DMS153 treated with DMSO at 0.1 percent for 48 hours (cell line): ENCODE measurements around the gene AREL1.

Experiments
- DNase-seq: peaks from one replicate; lab custom pipeline; 2025; ENCODE audit not compliant: unreplicated experiment; lab: John Stamatoyannopoulos, UW

Gene AREL1

DNA sequence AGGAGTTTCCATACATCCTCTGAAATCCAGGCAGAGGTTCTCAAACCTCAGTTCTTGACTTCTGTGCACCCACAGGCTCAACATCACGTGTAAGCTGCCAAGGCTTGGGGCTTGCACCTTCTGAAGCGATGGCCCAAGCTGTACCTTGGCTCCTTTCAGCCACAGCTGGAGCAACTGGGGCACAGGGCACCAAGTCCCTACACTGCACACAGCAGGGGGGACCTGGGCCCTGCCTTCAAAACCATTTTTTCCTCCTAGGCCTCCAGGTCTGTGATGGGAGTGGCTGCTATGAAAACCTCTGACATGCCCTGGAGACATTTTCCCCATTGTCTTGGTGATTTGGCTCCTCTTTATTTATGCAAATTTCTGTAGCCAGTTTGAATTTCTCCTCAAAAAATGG is 10.6 kb downstream of the AREL1 start:
- DNase-seq: no peak

DNA sequence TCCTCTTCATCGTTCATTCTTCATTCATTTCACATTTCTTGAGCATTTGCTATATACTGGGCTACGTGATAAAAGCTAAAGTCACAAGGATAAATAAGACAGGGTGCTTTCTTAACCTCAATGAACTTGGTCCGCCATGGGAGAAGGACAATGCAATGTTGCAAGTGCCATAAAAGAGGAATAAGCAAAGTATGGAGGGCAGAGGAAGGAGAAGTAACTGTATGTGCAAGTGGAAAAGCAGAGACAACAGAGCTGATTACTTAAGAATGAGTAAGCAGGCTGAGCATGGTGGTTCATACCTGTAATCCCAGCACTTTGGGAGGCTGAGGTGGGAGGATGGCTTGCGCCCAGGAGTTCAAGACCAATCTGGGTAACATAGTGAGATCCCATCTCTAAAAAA is 14.4 kb downstream of the AREL1 start:
- DNase-seq: no peak

- no peak for DNase-seq
Observed at GRCh38 chr14:74697976-74698375, 14.9 kb downstream of the AREL1 start.

- DNase-seq: no peak
Observed at GRCh38 chr14:74697543-74697942, 15.3 kb downstream of the AREL1 start.

GRCh38 chr14:74697011-74697410 is 15.9 kb downstream of the AREL1 start:
- DNase-seq: no peak

GRCh38 chr14:74695406-74695805 is 17.5 kb downstream of the AREL1 start:
- DNase-seq: no peak

GRCh38 chr14:74693191-74693590 is 19.7 kb downstream of the AREL1 start:
- no peak for DNase-seq

DNA sequence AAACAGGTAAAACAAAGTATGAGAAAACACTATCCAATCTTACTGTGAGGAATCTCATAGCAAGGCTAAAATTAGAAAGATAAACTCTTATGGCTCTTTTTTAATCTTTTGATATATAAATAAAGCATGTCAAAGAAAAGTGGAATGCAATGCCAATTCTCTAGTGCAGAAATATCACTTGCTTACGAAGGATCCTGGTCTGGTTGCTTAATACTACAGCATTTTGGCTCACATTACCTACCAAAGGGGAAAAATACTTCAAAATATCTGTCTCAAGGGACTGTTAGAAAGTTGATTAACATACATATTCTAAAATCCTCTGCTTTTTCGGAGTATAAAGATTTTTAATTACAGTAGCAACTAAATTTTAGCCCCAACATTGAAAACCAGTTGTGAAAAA is 21.4 kb downstream of the AREL1 start:
- DNase-seq: no peak

- no peak for DNase-seq
Observed at GRCh38 chr14:74685921-74686678, 26.8 kb downstream of the AREL1 start.

DNA sequence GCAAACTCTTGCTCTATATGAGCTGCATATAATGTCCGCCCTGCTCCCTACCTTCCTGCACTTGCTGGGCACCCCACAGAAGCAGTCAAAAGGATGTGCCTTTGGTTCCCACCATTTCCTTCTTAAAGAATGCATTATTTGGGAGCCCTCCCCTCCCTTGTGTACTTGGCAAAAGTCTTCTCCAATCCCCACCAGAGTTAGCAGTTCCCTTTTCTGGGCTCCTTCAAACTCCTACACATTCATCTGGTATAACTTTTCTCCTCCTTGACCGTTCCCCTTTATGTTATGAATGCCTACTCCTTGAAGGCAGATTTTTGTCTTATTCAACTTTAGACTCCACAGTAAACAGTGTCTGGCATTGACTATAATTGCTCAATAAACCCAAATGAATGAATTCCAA is 27.8 kb downstream of the AREL1 start:
- no peak for DNase-seq

- no peak for DNase-seq
Observed at GRCh38 chr14:74684434-74684833, 28.4 kb downstream of the AREL1 start.

- no peak for DNase-seq
Observed at GRCh38 chr14:74683406-74683805, 29.5 kb downstream of the AREL1 start.

GRCh38 chr14:74682169-74682952 is 30.5 kb downstream of the AREL1 start:
- no peak for DNase-seq

- no peak for DNase-seq
Observed at GRCh38 chr14:74675219-74675618, 37.7 kb downstream of the AREL1 start.

DNA sequence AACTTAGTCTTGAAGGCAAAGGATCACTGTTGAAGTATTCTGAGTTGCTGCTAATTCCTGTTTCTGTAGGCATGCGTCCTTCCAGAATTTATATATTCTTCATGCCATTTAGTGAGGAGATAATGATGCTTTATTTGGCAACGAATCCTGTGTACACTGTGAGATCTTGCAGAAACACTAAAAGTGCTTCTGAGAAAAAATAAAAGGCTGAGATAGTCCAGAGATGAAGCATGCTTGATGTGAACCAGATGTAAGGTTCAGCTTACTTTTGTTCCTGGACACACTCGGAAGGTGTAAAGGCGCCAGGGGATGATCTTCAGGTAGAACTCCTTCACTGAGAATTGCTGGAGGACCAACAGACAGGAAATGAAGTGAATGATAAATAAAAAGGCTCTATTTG is 39.1 kb downstream of the AREL1 start:
- no peak for DNase-seq

DNA sequence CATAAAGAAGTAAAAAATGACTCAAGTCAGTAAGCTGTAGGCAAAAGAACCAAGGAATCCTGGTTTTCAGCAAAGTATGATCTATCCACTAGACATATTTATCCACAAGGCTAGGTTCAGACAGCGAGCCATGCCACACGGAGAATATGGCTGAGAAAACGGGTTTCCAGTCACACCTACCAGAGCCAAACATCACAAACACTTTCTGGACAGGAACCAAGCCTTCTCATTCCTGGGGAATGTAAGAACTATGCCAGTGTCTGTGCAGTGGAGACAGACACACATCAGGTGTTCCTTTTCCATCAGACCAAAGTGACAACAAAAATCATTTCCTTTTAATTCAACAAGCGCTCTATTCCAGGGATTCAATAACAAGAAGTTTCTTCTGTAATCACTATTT is 41.1 kb downstream of the AREL1 start:
- no peak for DNase-seq

DNA sequence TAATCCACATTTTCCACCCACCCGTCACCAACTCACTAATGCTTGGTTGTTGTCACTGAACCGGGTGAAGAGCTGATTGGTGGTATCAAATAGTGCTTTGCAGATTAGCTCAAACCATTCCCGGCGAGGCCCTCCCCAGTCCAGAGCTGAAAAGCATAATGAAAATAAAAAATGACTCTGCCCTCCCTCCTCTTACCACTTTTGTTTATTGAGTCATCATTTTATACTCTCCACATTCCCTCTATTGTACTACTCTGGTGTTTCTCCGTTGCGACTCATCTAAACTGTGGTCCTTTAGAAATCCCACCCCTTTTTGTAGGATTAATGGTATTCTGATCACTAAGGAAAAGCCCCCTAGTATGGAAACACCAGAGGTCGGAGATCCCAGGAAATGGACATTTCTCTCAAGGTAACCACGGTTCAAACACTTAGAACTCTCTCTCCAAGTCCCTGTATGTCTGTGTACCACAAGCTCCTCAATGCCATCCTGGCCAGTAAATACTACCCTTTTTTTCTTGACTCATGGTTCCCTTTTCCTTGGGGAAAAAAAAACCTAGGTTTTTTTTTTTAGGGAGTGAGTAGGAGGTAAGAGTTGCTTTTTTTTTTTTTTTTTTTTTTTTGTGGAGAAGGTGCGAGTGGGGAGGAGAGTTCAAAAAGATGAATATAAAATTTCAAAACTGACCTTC is 42.0 kb downstream of the AREL1 start:
- no peak for DNase-seq

GRCh38 chr14:74669846-74670245 is 43.0 kb downstream of the AREL1 start:
- DNase-seq: no peak

GRCh38 chr14:74669256-74669655 is 43.6 kb downstream of the AREL1 start:
- DNase-seq: no peak

- DNase-seq: no peak
Observed at GRCh38 chr14:74667758-74668157, 45.1 kb downstream of the AREL1 start.

GRCh38 chr14:74664717-74665116 is 48.2 kb downstream of the AREL1 start:
- DNase-seq: no peak

DNA sequence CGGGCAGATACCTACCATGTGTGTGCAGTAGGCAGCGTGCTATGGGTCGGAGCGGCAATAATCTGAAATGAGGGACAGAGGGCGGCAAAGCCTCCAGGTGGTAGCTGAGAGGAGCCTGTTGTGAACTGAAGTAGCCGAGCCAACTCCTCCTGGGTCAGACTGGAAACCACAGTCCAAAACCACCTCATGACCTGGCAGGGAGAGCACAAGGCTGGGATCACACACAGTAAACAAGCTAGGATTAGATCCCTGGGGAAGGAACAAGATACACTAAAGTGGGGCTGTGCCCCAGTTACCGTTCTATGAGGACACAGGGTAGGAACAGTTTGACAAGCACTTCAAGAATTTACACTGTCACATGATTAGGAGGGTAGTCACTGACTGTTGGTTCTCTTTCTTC is 49.0 kb downstream of the AREL1 start:
- no peak for DNase-seq
